ENCODE measurements around the gene KIF21B.

Gene KIF21B

DNA sequence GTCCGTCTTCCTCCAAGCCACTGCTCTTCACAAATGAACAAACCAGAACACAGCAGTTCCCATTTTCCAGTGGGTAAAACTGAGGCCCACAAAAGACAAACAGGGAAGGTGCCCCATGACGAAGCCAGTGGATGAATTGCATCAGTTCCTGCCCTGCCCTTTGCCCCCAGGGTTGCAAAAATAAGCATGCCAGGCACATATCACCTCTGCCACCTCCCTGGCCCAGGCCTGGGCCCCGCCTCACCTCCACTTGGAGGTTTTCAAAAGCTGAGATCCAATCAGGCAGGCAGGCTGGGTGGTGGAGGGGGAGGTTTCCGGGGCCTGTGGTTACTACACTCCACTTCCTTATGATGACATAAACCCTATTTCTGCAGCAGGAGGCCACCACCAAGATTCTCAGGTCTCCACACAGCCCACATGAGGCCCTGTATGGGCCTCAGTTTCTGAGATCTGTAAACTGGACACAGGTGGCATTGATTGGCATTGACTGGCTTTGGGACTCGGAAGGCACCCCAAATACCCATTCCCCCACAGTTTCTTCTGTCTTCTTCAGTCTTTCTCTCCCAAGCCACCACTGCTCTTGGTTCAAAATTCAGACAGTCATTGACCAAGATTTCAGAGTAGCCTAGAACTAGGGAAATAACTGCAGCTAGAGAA, 4.1 kb downstream of the KIF21B start:
- Mint-ChIP-seq H3K9me3 (no peaks in the 10 kb centered on the region), H3K4me3 (peak overlapping the region; percentile 72), H3K27ac (peak overlapping the region; percentile 95), H3K4me1 (peaks cover 64% of the 10 kb centered on the region), H3K27me3 (no peaks in the 10 kb centered on the region), H3K36me3 (no peaks in the 10 kb centered on the region)
- ATAC-seq (ENCODE audit: low read depth) (peak; percentile 71), DNase-seq (ENCODE audit: low spot score in 2 of 2) (peak; percentile 59 to 78)

DNA sequence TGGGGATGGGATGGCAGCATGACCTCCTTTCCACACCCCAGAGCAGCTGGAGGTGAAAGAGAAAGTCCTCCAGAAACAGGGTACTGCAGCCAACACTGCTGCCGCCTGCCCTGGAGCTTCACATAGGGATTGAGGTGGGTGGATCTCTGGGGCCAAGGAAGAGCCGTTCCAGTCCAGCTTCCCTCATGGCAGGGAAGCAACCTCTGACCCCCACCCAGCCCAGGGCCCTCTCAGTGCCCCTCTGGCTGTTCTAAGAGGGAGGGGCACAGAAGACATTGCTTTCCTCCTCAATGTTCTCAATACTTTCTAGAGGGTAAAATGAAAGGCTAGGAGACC, 5.7 kb downstream of the KIF21B start:
- ATAC-seq (ENCODE audit: low read depth) (no peak), DNase-seq (ENCODE audit: low spot score in 2 of 2) (no peak)
- Mint-ChIP-seq H3K4me3 (peak overlapping the region; percentile 57), H3K4me1 (peaks cover 69% of the 10 kb centered on the region), H3K9me3 (no peaks in the 10 kb centered on the region), H3K27me3 (no peaks in the 10 kb centered on the region), H3K36me3 (no peaks in the 10 kb centered on the region), H3K27ac (no peak overlapping the region)

GRCh38 chr1:201016943-201017827, 6.3 kb downstream of the KIF21B start:
- H3K27me3 Mint-ChIP-seq: no peaks in the 10 kb centered on the region
- no peaks in the 10 kb centered on the region for H3K36me3 Mint-ChIP-seq
- ATAC-seq (ENCODE audit: low read depth): peak; percentile 50
- peak; percentile 40 to 47 for DNase-seq (ENCODE audit: low spot score in 2 of 2)
- H3K9me3 Mint-ChIP-seq: no peaks in the 10 kb centered on the region
- H3K4me3 Mint-ChIP-seq: peak overlapping the region; percentile 57
- peak overlapping the region; percentile 74 for H3K27ac Mint-ChIP-seq
- H3K4me1 Mint-ChIP-seq: peaks cover 68% of the 10 kb centered on the region

- DNase-seq (ENCODE audit: low spot score in 2 of 2) (no peak), ATAC-seq (ENCODE audit: low read depth) (no peak)
- Mint-ChIP-seq H3K27ac (peak overlapping the region; percentile 24), H3K9me3 (no peaks in the 10 kb centered on the region), H3K36me3 (no peaks in the 10 kb centered on the region), H3K4me3 (no peak overlapping the region), H3K27me3 (no peaks in the 10 kb centered on the region), H3K4me1 (peaks cover 67% of the 10 kb centered on the region)
These were observed 7.3 kb downstream of the KIF21B start for GRCh38 chr1:201016211-201016651.

DNA sequence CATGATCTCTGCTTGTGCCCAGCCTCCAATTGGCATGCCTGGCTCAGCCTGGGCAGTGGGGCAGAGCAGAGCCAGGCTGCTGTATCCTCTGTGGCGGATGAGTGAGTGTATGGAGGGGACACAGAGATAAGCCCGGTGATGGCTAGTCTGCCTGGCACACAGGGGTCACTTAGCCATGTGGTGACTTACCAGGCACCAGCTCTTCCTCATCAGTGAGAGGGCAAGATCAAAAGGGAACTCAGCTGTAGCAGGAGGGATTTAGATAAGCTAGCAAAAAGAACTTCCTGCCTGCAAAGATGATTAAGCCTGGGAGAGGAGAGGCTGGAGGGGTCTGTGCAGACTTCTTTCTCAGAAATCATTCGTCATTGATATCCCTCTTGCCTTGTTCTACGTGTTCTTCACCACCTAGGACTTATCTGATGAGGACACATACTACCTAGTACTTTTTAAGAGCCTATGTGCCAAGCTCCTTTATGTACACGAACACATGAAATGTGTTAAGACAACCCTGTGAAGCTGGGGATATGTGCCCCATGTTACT, 7.9 kb downstream of the KIF21B start:
- DNase-seq (ENCODE audit: low spot score in 2 of 2) (no peak), ATAC-seq (ENCODE audit: low read depth) (no peak)
- H3K9me3 Mint-ChIP-seq: no peaks in the 10 kb centered on the region
- no peaks in the 10 kb centered on the region for H3K36me3 Mint-ChIP-seq
- H3K27me3 Mint-ChIP-seq: no peaks in the 10 kb centered on the region
- H3K4me3 Mint-ChIP-seq: no peak overlapping the region
- peak overlapping the region; percentile 24 for H3K27ac Mint-ChIP-seq
- peaks cover 63% of the 10 kb centered on the region for H3K4me1 Mint-ChIP-seq

GRCh38 chr1:201014816-201015200, 8.7 kb downstream of the KIF21B start:
- no peaks in the 10 kb centered on the region for H3K27me3 Mint-ChIP-seq
- ATAC-seq (ENCODE audit: low read depth) (no peak), DNase-seq (ENCODE audit: low spot score in 2 of 2) (no peak)
- peaks cover 55% of the 10 kb centered on the region for H3K4me1 Mint-ChIP-seq
- H3K36me3 Mint-ChIP-seq: no peaks in the 10 kb centered on the region
- no peaks in the 10 kb centered on the region for H3K9me3 Mint-ChIP-seq
- no peak overlapping the region for H3K4me3 Mint-ChIP-seq
- H3K27ac Mint-ChIP-seq: peak overlapping the region; percentile 74

DNA sequence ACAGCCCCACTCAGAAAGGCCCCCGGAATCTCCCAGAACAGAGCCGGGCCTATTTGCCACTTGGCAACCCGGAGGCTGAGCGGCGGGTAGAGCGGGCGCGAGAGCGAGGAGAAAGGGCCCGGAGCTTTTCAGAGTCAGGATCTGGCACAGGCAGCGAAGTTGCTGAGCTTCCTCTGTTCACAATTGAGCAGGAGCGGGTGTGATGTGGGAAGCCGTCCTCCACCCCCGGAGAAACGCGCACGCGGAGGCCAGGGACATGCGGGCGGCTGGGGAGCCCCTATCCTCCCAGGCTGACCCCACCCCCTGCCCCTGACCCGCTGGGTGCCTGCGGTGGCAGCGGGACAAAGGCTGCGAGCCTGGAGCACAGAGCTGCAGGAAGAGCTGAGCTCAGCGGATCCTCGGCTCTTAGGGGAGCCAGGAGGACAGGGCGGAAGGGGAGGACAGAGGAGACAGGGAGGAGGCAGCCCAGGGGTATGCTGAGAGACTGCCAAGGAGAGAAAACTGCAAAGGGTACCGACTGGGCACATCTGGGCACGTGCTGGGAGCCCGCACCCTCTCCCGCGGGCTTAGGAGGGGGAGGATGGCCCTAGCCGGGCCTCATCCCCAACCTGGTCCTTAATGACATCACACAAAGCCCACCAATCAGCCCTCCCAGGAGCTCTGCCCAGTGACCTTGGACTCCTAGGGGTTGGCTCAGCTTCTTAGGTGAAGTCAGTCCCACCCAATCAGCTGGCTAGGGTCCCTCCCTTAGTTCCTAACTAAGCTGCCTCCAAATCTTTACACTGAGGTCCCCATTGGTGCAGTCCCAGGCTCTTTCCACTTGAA, 9.3 kb downstream of the KIF21B start:
- H3K9me3 Mint-ChIP-seq: no peaks in the 10 kb centered on the region
- ATAC-seq (ENCODE audit: low read depth): no peak
- peak overlapping the region; percentile 74 for H3K27ac Mint-ChIP-seq
- DNase-seq (ENCODE audit: low spot score in 2 of 2): no peak
- no peaks in the 10 kb centered on the region for H3K36me3 Mint-ChIP-seq
- H3K4me1 Mint-ChIP-seq: peaks cover 53% of the 10 kb centered on the region
- H3K27me3 Mint-ChIP-seq: no peaks in the 10 kb centered on the region
- no peak overlapping the region for H3K4me3 Mint-ChIP-seq

DNA sequence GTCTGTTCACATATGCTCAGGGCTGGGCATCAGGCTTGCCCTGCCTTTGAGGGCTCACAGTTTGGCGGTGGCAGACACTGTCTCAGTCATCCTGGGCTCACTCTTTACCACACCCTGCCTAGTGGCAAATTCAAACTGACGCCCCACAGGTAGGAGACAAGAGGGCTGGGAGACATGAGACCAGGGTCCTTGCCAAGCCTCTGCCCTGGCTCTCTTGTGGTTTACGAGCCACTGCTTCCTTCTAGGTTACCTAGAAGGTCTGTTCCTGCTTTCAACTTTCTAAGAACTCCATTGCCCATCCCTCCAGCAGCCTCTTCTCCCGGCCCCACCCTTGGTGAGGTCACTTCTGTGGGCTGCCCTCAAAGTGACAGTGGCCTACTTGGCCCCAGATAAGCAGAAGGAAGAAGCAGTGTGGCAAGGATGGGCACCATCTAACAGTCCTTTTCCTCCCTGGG, 10.5 kb downstream of the KIF21B start:
- Mint-ChIP-seq H3K27ac (no peak overlapping the region), H3K9me3 (no peaks in the 10 kb centered on the region), H3K4me3 (no peak overlapping the region), H3K27me3 (no peaks in the 10 kb centered on the region), H3K4me1 (peaks cover 47% of the 10 kb centered on the region), H3K36me3 (no peaks in the 10 kb centered on the region)
- no peak for DNase-seq (ENCODE audit: low spot score in 2 of 2)
- no peak for ATAC-seq (ENCODE audit: low read depth)

GRCh38 chr1:201011616-201012015, 11.9 kb downstream of the KIF21B start:
- ATAC-seq (ENCODE audit: low read depth) (no peak), DNase-seq (ENCODE audit: low spot score in 2 of 2) (no peak)
- H3K9me3 Mint-ChIP-seq: no peaks in the 10 kb centered on the region
- H3K27me3 Mint-ChIP-seq: no peaks in the 10 kb centered on the region
- peaks cover 39% of the 10 kb centered on the region for H3K4me1 Mint-ChIP-seq
- H3K4me3 Mint-ChIP-seq: no peak overlapping the region
- no peak overlapping the region for H3K27ac Mint-ChIP-seq
- no peaks in the 10 kb centered on the region for H3K36me3 Mint-ChIP-seq

DNA sequence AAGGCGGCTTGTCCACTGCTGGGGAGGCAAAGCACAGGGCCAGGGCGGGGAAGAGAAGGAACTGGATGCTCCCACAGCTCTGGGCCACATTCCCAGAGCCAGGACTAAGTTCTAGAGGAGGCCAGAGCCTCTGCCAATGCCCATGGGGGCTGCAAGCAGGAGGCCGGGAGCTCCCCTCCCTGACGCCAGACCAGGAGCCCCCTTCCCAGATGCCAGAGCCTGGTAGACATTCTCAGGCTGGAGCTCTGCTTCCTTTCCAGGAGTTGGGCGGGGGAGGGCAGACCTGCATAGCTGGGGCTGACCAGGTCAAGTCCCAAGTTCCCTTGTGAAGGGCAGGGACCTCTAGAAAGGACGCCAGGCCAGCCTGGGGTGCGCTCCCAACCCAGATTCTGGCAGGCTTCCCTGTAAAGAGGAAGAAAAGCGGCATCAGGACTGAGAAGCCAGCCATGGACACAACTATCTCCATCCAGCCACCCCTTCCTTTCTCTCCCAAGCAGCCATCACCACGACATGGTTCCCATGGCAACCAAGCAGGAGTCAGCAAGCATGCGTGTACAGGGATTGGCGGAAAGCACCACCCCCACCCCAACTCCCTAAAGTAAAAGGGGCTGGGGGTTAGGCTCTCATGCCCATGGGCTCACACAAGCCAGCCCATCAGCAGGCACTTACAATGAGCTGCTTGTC, 13.4 kb downstream of the KIF21B start:
- Mint-ChIP-seq H3K9me3 (no peaks in the 10 kb centered on the region), H3K27ac (no peak overlapping the region), H3K4me3 (no peak overlapping the region), H3K4me1 (peaks cover 27% of the 10 kb centered on the region), H3K27me3 (no peaks in the 10 kb centered on the region), H3K36me3 (peaks cover 3% of the 10 kb centered on the region)
- ATAC-seq (ENCODE audit: low read depth): no peak
- no peak for DNase-seq (ENCODE audit: low spot score in 2 of 2)

GRCh38 chr1:201008666-201009360, 14.7 kb downstream of the KIF21B start:
- H3K27me3 Mint-ChIP-seq: no peaks in the 10 kb centered on the region
- peaks cover 22% of the 10 kb centered on the region for H3K4me1 Mint-ChIP-seq
- H3K36me3 Mint-ChIP-seq: peaks cover 3% of the 10 kb centered on the region
- no peak for DNase-seq (ENCODE audit: low spot score in 2 of 2)
- no peak overlapping the region for H3K27ac Mint-ChIP-seq
- H3K9me3 Mint-ChIP-seq: no peaks in the 10 kb centered on the region
- no peak for ATAC-seq (ENCODE audit: low read depth)
- H3K4me3 Mint-ChIP-seq: no peak overlapping the region

DNA sequence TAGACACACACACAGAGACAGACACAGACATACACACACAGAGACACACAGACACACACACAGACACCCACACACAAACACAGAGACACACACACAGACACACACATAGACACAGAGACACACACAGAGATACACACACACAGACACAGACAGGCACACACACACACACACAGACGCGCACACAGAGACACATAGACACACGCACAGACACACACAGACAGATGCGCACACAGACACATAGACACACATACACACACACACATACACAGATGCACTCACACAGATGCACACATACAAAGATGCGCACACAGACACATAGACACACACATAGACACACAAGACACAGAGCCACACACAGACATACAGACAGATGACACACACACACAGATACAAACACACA, 16.0 kb downstream of the KIF21B start:
- DNase-seq (ENCODE audit: low spot score in 2 of 2) (no peak), ATAC-seq (ENCODE audit: low read depth) (no peak)
- H3K4me3 Mint-ChIP-seq: no peak overlapping the region
- H3K27me3 Mint-ChIP-seq: no peaks in the 10 kb centered on the region
- peaks cover 15% of the 10 kb centered on the region for H3K4me1 Mint-ChIP-seq
- no peaks in the 10 kb centered on the region for H3K9me3 Mint-ChIP-seq
- no peak overlapping the region for H3K27ac Mint-ChIP-seq
- peaks cover 8% of the 10 kb centered on the region for H3K36me3 Mint-ChIP-seq

DNA sequence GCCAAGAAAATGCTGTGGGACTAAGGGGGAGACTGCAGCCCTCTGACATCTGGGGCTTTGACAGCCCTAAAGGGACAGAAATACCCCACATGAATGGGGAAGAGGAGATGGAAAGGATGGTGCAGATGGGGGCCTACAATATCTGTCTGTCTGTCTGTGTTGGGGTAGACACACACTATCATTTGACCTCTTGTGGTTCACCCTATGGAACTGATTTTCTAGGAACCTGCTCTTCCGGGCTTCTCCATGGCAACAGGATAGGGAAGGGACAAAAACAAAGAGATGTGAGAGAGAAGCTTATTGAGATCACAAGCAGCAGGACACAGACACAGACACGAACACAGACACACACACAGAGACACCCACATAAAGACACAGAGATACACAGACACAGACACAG, 17.1 kb downstream of the KIF21B start:
- H3K9me3 Mint-ChIP-seq: no peaks in the 10 kb centered on the region
- no peaks in the 10 kb centered on the region for H3K27me3 Mint-ChIP-seq
- no peak overlapping the region for H3K4me3 Mint-ChIP-seq
- H3K36me3 Mint-ChIP-seq: peaks cover 15% of the 10 kb centered on the region
- DNase-seq (ENCODE audit: low spot score in 2 of 2) (no peak), ATAC-seq (ENCODE audit: low read depth) (no peak)
- peaks cover 7% of the 10 kb centered on the region for H3K4me1 Mint-ChIP-seq
- H3K27ac Mint-ChIP-seq: no peak overlapping the region

All from memory B cell (primary cell).